Immature natural killer cell (primary cell): ENCODE results near the gene SUGCT. TPM values are rescaled to one million over a fixed set of nuclear protein-coding genes. Genes with fewer than 3 reads are reported as not detected.

ENCODE experiments used
- DNase-seq, 3 donors: peaks; one replicate each; pipeline ENCODE4 v3.0.0; 2022; ENCODE audit warnings: mixed read lengths in 1 of 3
- H3K27ac Mint-ChIP-seq, 6 donors: one replicate each; pipeline ENCODE4 v1.8.0; 2020; ENCODE audit warnings: mixed read lengths in 6 of 6, mild to moderate bottlenecking in 5 of 6, inconsistent platforms in 4 of 6, moderate library complexity in 3 of 6
- H3K27me3 Mint-ChIP-seq, 3 donors: one replicate each; pipeline ENCODE4 v1.8.0; 2020 to 2021; ENCODE audit warnings: low read depth in 3 of 3, mild to moderate bottlenecking in 3 of 3, mixed read lengths in 3 of 3, moderate library complexity in 3 of 3, inconsistent platforms in 1 of 3
- H3K36me3 Mint-ChIP-seq, 3 donors: one replicate each; pipeline ENCODE4 v1.8.0; 2020; ENCODE audit warnings: mixed read lengths in 3 of 3, inconsistent platforms in 2 of 3, mild to moderate bottlenecking in 2 of 3
- H3K4me1 Mint-ChIP-seq, 2 donors: one replicate each; pipeline ENCODE4 v1.8.0; 2020; ENCODE audit warnings: inconsistent platforms in 2 of 2, mild to moderate bottlenecking in 2 of 2, mixed read lengths in 2 of 2, moderate library complexity in 1 of 2
- H3K4me3 Mint-ChIP-seq, 5 donors: one replicate each; pipeline ENCODE4 v1.8.0; 2020; ENCODE audit warnings: mild to moderate bottlenecking in 5 of 5, mixed read lengths in 5 of 5, inconsistent platforms in 3 of 5, moderate library complexity in 3 of 5
- H3K9me3 Mint-ChIP-seq, 6 donors: one replicate each; pipeline ENCODE4 v1.8.0; 2020; ENCODE audit warnings: mild to moderate bottlenecking in 6 of 6, mixed read lengths in 6 of 6, inconsistent platforms in 4 of 6, moderate library complexity in 3 of 6
- polyA plus RNA-seq, 3 donors: library from polyadenylated mRNA; unstranded; fragments of 300-500 nt; fragmentation: Illumina TruSeq; gene quantifications; one replicate each; pipeline ENCODE4 v1.2.3, GENCODE V29; 2021

Gene SUGCT
- polyA plus RNA-seq, 3 donors from 2014 or later, result 0.28 TPM; not detected in 2

- Mint-ChIP-seq H3K4me3 (no peak overlapping the region), H3K4me1 (no peaks in the 10 kb centered on the region), H3K9me3 (peaks cover 0 to 10% (median under 1%) of the 10 kb centered on the region in 6 donors), H3K27ac (no peak overlapping the region), H3K27me3 (no peaks in the 10 kb centered on the region), H3K36me3 (no peaks in the 10 kb centered on the region)
- DNase-seq, result no peak
Observed at GRCh38 chr7:40544871-40545303, 410.1 kb downstream of the SUGCT start.

- no peak for DNase-seq
- Mint-ChIP-seq H3K9me3 (peaks cover 0 to 10% (median under 1%) of the 10 kb centered on the region in 6 donors), H3K4me1 (no peaks in the 10 kb centered on the region), H3K27ac (no peak overlapping the region), H3K27me3 (no peaks in the 10 kb centered on the region), H3K4me3 (no peak overlapping the region), H3K36me3 (no peaks in the 10 kb centered on the region)
Observed at GRCh38 chr7:40545739-40546138, 410.9 kb downstream of the SUGCT start.

- H3K36me3 Mint-ChIP-seq, result no peaks in the 10 kb centered on the region
- no peaks in the 10 kb centered on the region for H3K27me3 Mint-ChIP-seq
- peaks cover 0 to 7% (median 0%) of the 10 kb centered on the region in 6 donors for H3K9me3 Mint-ChIP-seq
- no peak overlapping the region for H3K27ac Mint-ChIP-seq
- no peaks in the 10 kb centered on the region for H3K4me1 Mint-ChIP-seq
- H3K4me3 Mint-ChIP-seq, result no peak overlapping the region
- no peak for DNase-seq
Observed at GRCh38 chr7:40546616-40547501, 412.1 kb downstream of the SUGCT start.

- no peaks in the 10 kb centered on the region for H3K36me3 Mint-ChIP-seq
- H3K4me1 Mint-ChIP-seq, result no peaks in the 10 kb centered on the region
- H3K27ac Mint-ChIP-seq, result no peak overlapping the region
- H3K4me3 Mint-ChIP-seq, result no peak overlapping the region
- peaks cover 0 to 15% (median 0%) of the 10 kb centered on the region in 6 donors for H3K9me3 Mint-ChIP-seq
- no peaks in the 10 kb centered on the region for H3K27me3 Mint-ChIP-seq
- no peak for DNase-seq
Observed at GRCh38 chr7:40549372-40550039, 414.7 kb downstream of the SUGCT start.

GRCh38 chr7:40551685-40552576 lies 417.1 kb downstream of the SUGCT start:
- H3K4me1 Mint-ChIP-seq, result no peaks in the 10 kb centered on the region
- no peak overlapping the region for H3K27ac Mint-ChIP-seq
- no peak for DNase-seq
- H3K36me3 Mint-ChIP-seq, result no peaks in the 10 kb centered on the region
- H3K4me3 Mint-ChIP-seq, result no peak overlapping the region
- H3K27me3 Mint-ChIP-seq, result no peaks in the 10 kb centered on the region
- peaks cover 0 to 18% (median 0%) of the 10 kb centered on the region in 6 donors for H3K9me3 Mint-ChIP-seq

- peaks cover 0 to 2% (median 0%) of the 10 kb centered on the region in 3 donors for H3K27me3 Mint-ChIP-seq
- H3K36me3 Mint-ChIP-seq, result peaks cover 0 to 3% (median 0%) of the 10 kb centered on the region in 3 donors
- peaks cover 3 to 12% (median 7%) of the 10 kb centered on the region in 6 donors for H3K9me3 Mint-ChIP-seq
- DNase-seq, result no peak
- no peaks in the 10 kb centered on the region for H3K4me1 Mint-ChIP-seq
- H3K4me3 Mint-ChIP-seq, result no peak overlapping the region
- no peak overlapping the region for H3K27ac Mint-ChIP-seq
Observed at GRCh38 chr7:40560672-40561071, 425.9 kb downstream of the SUGCT start.

GRCh38 chr7:40566879-40567278 lies 432.1 kb downstream of the SUGCT start:
- no peak for DNase-seq
- H3K36me3 Mint-ChIP-seq, result no peaks in the 10 kb centered on the region
- H3K4me1 Mint-ChIP-seq, result no peaks in the 10 kb centered on the region
- H3K27ac Mint-ChIP-seq, result no peak overlapping the region
- peaks cover 0 to 2% (median 0%) of the 10 kb centered on the region in 3 donors for H3K27me3 Mint-ChIP-seq
- H3K4me3 Mint-ChIP-seq, result no peak overlapping the region
- peaks cover 2 to 12% (median 7%) of the 10 kb centered on the region in 6 donors for H3K9me3 Mint-ChIP-seq

GRCh38 chr7:40569326-40569725 lies 434.5 kb downstream of the SUGCT start:
- Mint-ChIP-seq H3K4me3 (no peak overlapping the region), H3K27ac (no peak overlapping the region), H3K36me3 (no peaks in the 10 kb centered on the region), H3K9me3 (peaks cover 1 to 11% (median 3%) of the 10 kb centered on the region in 6 donors), H3K4me1 (no peaks in the 10 kb centered on the region), H3K27me3 (peaks cover 0 to 2% (median 1%) of the 10 kb centered on the region in 3 donors)
- DNase-seq, result no peak

- Mint-ChIP-seq H3K27me3 (peaks cover 0 to 2% (median 1%) of the 10 kb centered on the region in 3 donors), H3K27ac (no peak overlapping the region), H3K4me3 (no peak overlapping the region), H3K4me1 (no peaks in the 10 kb centered on the region), H3K9me3 (peaks cover 1 to 11% (median 3%) of the 10 kb centered on the region in 6 donors), H3K36me3 (no peaks in the 10 kb centered on the region)
- no peak for DNase-seq
Observed at GRCh38 chr7:40570223-40570622, 435.4 kb downstream of the SUGCT start.

- Mint-ChIP-seq H3K4me3 (no peak overlapping the region), H3K36me3 (no peaks in the 10 kb centered on the region), H3K27ac (no peak overlapping the region), H3K4me1 (no peaks in the 10 kb centered on the region), H3K9me3 (peaks cover 1 to 11% (median 2%) of the 10 kb centered on the region in 6 donors), H3K27me3 (peaks cover 0 to 2% (median 1%) of the 10 kb centered on the region in 3 donors)
- DNase-seq, result no peak
Observed at GRCh38 chr7:40571796-40572195, 437.0 kb downstream of the SUGCT start.

- Mint-ChIP-seq H3K27ac (no peak overlapping the region), H3K27me3 (peaks cover 0 to 1% (median 0%) of the 10 kb centered on the region in 3 donors), H3K9me3 (peaks cover 1 to 20% (median 3%) of the 10 kb centered on the region in 6 donors), H3K4me3 (no peak overlapping the region), H3K36me3 (no peaks in the 10 kb centered on the region), H3K4me1 (no peaks in the 10 kb centered on the region)
- DNase-seq, result no peak
Observed at GRCh38 chr7:40572810-40573465, 438.1 kb downstream of the SUGCT start.

GRCh38 chr7:40579401-40579800 lies 444.6 kb downstream of the SUGCT start:
- no peak for DNase-seq
- H3K27ac Mint-ChIP-seq, result no peak overlapping the region
- peaks cover 0 to 5% (median 0%) of the 10 kb centered on the region in 3 donors for H3K36me3 Mint-ChIP-seq
- H3K4me1 Mint-ChIP-seq, result no peaks in the 10 kb centered on the region
- H3K27me3 Mint-ChIP-seq, result peaks cover 0 to 3% (median 0%) of the 10 kb centered on the region in 3 donors
- H3K4me3 Mint-ChIP-seq, result no peak overlapping the region
- H3K9me3 Mint-ChIP-seq, result peaks cover 0 to 17% (median 1%) of the 10 kb centered on the region in 6 donors

GRCh38 chr7:40580776-40581175 lies 446.0 kb downstream of the SUGCT start:
- Mint-ChIP-seq H3K4me3 (no peak overlapping the region), H3K4me1 (no peaks in the 10 kb centered on the region)

More at GRCh38 chr7:40580776-40581175, 446.0 kb downstream of the SUGCT start:
- Mint-ChIP-seq H3K9me3 (peaks cover 0 to 17% (median 1%) of the 10 kb centered on the region in 6 donors), H3K36me3 (peaks cover 0 to 5% (median 0%) of the 10 kb centered on the region in 3 donors), H3K27me3 (peaks cover 0 to 3% (median 0%) of the 10 kb centered on the region in 3 donors), H3K27ac (no peak overlapping the region)
- no peak for DNase-seq
